K562 (cell line): ENCODE data around the gene PDE8B. TPM values are rescaled to one million over a fixed set of nuclear protein-coding genes. Genes with fewer than 3 reads are reported as not detected.

Experiments used
- ATAC-seq: fragments of 200-7000 bp; cut with Tn5 transposase; 3 replicates; pipeline ENCODE4 v1.9.1; 2020; ENCODE audit warnings: moderate library complexity
- BruUV-seq: library from RNA; stranded (reverse); fragments of 400-500 nt; replicated peaks from 2 replicates; lab custom pipeline; 2021; lab: Mats Ljungman, UMichigan
- CTCF ChIA-PET: fragments of 300-600 bp; formaldehyde crosslinking; extraction: SDS; loops from one replicate; lab custom pipeline; 2021; ENCODE audit warnings: low intra/inter-chr PET ratio; lab: Yijun Ruan, JAX
- POLR2A ChIA-PET: fragments of 300-600, 350-650 bp; sonication (Branson Sonifier 250); formaldehyde crosslinking; extraction: SDS; loops from one replicate; lab custom pipeline; 2021; ENCODE audit warnings: antibody characterized with exemption, inconsistent platforms; lab: Yijun Ruan, JAX
- DNase-seq, 4 experiments: peaks; one replicate each; pipeline versions ENCODE4 v3.0.0 to v3.0.0-alpha.2; 2011 to 2018; ENCODE audit warnings: low spot score in 3 of 4, mixed read lengths in 3 of 4; ENCODE audit errors: extremely low read depth in 1 of 4
- FAIRE-seq: peaks from 2 replicates; lab custom pipeline; 2011; peaks lifted over from hg19 to GRCh38; lab: Jason Lieb, UNC
- H2AFZ ChIP-seq: 2 replicates; pipeline ENCODE4 v1.6.0; 2011; ENCODE audit warnings: low read depth, low read length, control low read depth, inconsistent platforms
- H3K27ac ChIP-seq: fragments of 200-600 bp; 3 replicates; pipeline ENCODE4 v1.8.0; 2011; ENCODE audit warnings: low read depth, mild to moderate bottlenecking, control low read depth, inconsistent platforms, low read length, moderate library complexity, mixed read lengths; ENCODE audit errors: extremely low read depth
- H3K27me3 ChIP-seq, 2 experiments: fragments of 300-600 bp in 1 of 2; 2 replicates in 1 of 2; 3 replicates in 1 of 2; pipeline versions ENCODE4 v1.6.0 to v1.8.0; 2011; ENCODE audit warnings: inconsistent platforms in 2 of 2, low read length in 2 of 2, mild to moderate bottlenecking in 1 of 2, mixed read lengths in 1 of 2, moderate library complexity in 1 of 2; ENCODE audit not compliant: control insufficient read depth in 2 of 2, insufficient read depth in 2 of 2
- H3K36me3 ChIP-seq: fragments of 300-600 bp; 3 replicates; pipeline ENCODE4 v1.8.0; 2011; ENCODE audit warnings: mild to moderate bottlenecking, low read length, inconsistent platforms; ENCODE audit not compliant: control insufficient read depth, insufficient read depth
- H3K4me1 ChIP-seq, 2 experiments: fragments of 200-600 bp in 1 of 2; replicated peaks in 1 of 2; 2 replicates in 1 of 2; 3 replicates in 1 of 2; pipeline versions ENCODE4 v1.5.1 to v1.8.0; 2011; ENCODE audit warnings: inconsistent platforms in 2 of 2, low read length in 2 of 2, mild to moderate bottlenecking in 1 of 2, mixed read lengths in 1 of 2, moderate library complexity in 1 of 2; ENCODE audit not compliant: control insufficient read depth in 2 of 2, insufficient read depth in 2 of 2
- H3K4me2 ChIP-seq: 2 replicates; pipeline ENCODE4 v1.6.1; 2011; ENCODE audit warnings: low read length, control low read depth, inconsistent platforms, mixed read lengths; ENCODE audit not compliant: insufficient read depth
- H3K4me3 ChIP-seq: fragments of 200-600 bp; sonication (generic), shearing (Covaris generic); 2 replicates; pipeline ENCODE4 v1.5.1; 2016; ENCODE audit warnings: control low read depth, inconsistent platforms
- H3K79me2 ChIP-seq: fragments of 200-600 bp; 3 replicates; pipeline ENCODE4 v1.8.0; 2011; ENCODE audit warnings: low read length, inconsistent platforms; ENCODE audit not compliant: control insufficient read depth, insufficient read depth
- H3K9ac ChIP-seq, 2 experiments: 2 replicates each; pipeline versions ENCODE4 v1.6.0 to v1.6.1; 2011; ENCODE audit warnings: low read depth in 2 of 2, low read length in 2 of 2, control low read depth in 1 of 2, inconsistent platforms in 1 of 2, mild to moderate bottlenecking in 1 of 2, mixed read lengths in 1 of 2; ENCODE audit not compliant: insufficient read depth in 1 of 2
- H3K9me1 ChIP-seq: one replicate; pipeline ENCODE4 v1.6.0; 2011; ENCODE audit warnings: inconsistent platforms, mild to moderate bottlenecking, low read length, moderate library complexity; ENCODE audit not compliant: control insufficient read depth, insufficient read depth
- H3K9me3 ChIP-seq: replicated peaks from 2 replicates; pipeline ENCODE4 v1.5.1; 2011; ENCODE audit warnings: low read depth, low read length, inconsistent platforms; ENCODE audit not compliant: control insufficient read depth, insufficient read depth
- H4K20me1 ChIP-seq: replicated peaks from 2 replicates; pipeline ENCODE4 v1.6.1; 2011; ENCODE audit warnings: low read length, inconsistent platforms, mixed read lengths; ENCODE audit not compliant: control insufficient read depth, insufficient read depth
- FOS ChIP-seq: IDR thresholded peaks from 3 replicates; pipeline ENCODE4 v1.6.1; 2011; ENCODE audit not compliant: insufficient read length; ENCODE audit errors: extremely low read depth
- MYNN ChIP-seq, 2 experiments: sonication (generic); formaldehyde crosslinking in 1 of 2; IDR thresholded peaks; 2 replicates each; pipeline versions ENCODE4 v1.5.0 to v1.6.1; 2016 to 2020; ENCODE audit warnings: antibody characterized with exemption in 1 of 2, missing genetic modification reagents in 1 of 2
- PURB ChIP-seq: sonication (generic); formaldehyde crosslinking; IDR thresholded peaks from 2 replicates; pipeline ENCODE4 v1.9.0; 2021; ENCODE audit warnings: low read depth, mild to moderate bottlenecking, missing genetic modification reagents
- RAD21 ChIP-seq, 2 experiments: fragments of 250-450 bp in 1 of 2; fragments of 450-650 bp in 1 of 2; sonication (Bioruptor Pico) in 1 of 2; formaldehyde crosslinking in 1 of 2; IDR thresholded peaks in 1 of 2; conservative IDR thresholded peaks in 1 of 2; 2 replicates each; pipeline versions ENCODE4 v1.4.0 to v1.8.0; 2020 to 2022; ENCODE audit warnings: mild to moderate bottlenecking in 2 of 2, moderate library complexity in 1 of 2
- SMC3 ChIP-seq: conservative IDR thresholded peaks from 2 replicates; pipeline ENCODE4 v1.6.1; 2011; ENCODE audit warnings: low read depth, low read length, improper control_type of control experiment; ENCODE audit not compliant: insufficient read depth
- WGBS: fragments of 100-300 bp; shearing (Covaris generic); methylation state at CpG from one replicate; pipeline ENCODE4 v1.1.6; 2016; ENCODE audit warnings: low coverage, mixed read lengths; ENCODE audit not compliant: insufficient coverage; ENCODE audit errors: missing lambda C conversion rate; 5-methylcytosine and 5-hydroxymethylcytosine counted together
- in situ Hi-C: fragments of 300-500 bp; cut with MboI; formaldehyde crosslinking; loops from 4 replicates; pipeline ENCODE4 v1.15.0; 2018; ENCODE audit warnings: inconsistent platforms, mixed read lengths
- intact Hi-C: fragments of 100-400 bp; cut with micrococcal nuclease; formaldehyde crosslinking; loops from 2 replicates; pipeline ENCODE4 v1.14.2; 2022
- polyA plus RNA-seq, 8 experiments: library from polyadenylated mRNA; depleted of rRNA in 4 of 8; stranded (reverse) in 5 of 8; unstranded in 3 of 8; fragments of >200 nt; fragmentation: Nextera tagmentation in 2 of 8; fragmentation: Illumina TruSeq in 1 of 8; extraction: Ambion mirVana in 2 of 8; extraction: Trizol in 1 of 8; gene quantifications; 2 replicates each; pipeline versions ENCODE4 v1.2.1 to v1.2.3, GENCODE V29; 2011 to 2014; ENCODE audit warnings: inconsistent platforms in 1 of 8, missing spikeins in 1 of 8
- total RNA-seq, 7 experiments: library from RNA; depleted of rRNA in 6 of 7; stranded (reverse); fragments of >200 nt in 6 of 7; fragmentation: Illumina TruSeq in 2 of 7; extraction: Trizol in 2 of 7; gene quantifications; 2 replicates each; pipeline versions ENCODE4 v1.2.1 to v1.2.3, GENCODE V29; 2011 to 2021; ENCODE audit warnings: low replicate concordance in 1 of 7
- TF ChIP-seq, protein P1 (sequence below), 3 experiments: IDR thresholded peaks in 2 of 3; conservative IDR thresholded peaks in 1 of 3; 2 replicates each; pipeline ENCODE4 v1.5.1; 2011 to 2012; ENCODE audit warnings: low read length in 3 of 3, mild to moderate bottlenecking in 3 of 3, control low read depth in 2 of 3, improper control_type of control experiment in 1 of 3, inconsistent platforms in 1 of 3, low read depth in 1 of 3, mixed read lengths in 1 of 3, moderate library complexity in 1 of 3; ENCODE audit not compliant: insufficient read depth in 2 of 3

PDE8B gene
- total and polyA plus RNA-seq, 9 of the 15 experiments (the other 6 are each of a cell fraction or from before 2014, with no cell fraction given), result 0.15 to 0.28 TPM; not detected in 7

DNA sequence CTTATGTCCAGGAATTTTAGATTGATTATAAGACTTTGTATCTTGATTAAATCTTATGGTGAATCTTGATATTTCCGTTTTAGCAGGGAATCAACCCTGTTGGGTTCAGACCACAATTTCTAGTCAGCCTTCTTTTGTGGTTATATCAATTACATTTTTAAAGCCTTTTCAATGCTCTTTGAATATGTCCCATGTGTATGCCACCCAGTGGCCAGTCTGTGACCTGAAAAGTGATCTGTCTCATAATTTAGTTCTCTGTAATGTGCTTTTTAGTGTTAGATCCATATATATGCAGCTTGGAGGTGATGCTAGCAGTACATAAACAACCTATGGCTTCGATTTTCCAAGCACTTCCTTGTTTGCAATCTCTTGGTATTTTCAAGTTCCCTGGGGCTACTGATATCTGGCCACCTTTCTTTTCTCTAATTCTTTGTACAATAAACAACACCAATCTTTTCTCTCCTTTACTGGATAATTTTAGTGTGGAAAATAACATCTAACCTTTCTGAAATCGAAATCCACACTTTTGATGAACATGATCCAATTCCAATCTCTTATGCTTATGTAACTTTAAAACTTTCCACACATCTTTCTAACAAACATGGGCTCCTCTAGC is 28.8 kb downstream of the PDE8B start:
- no peaks in the 10 kb centered on the region for H3K9me3 ChIP-seq
- H3K4me1 ChIP-seq, result no peaks in the 10 kb centered on the region
- H4K20me1 ChIP-seq, result no peaks in the 10 kb centered on the region
- H3K9ac ChIP-seq, result no peak overlapping the region
- no peak overlapping the region for H3K4me3 ChIP-seq
- DNase-seq (peak in 1 of 4 experiments; percentile 8), ATAC-seq (peak; percentile 55; the same call in 1 of the 3 replicates), FAIRE-seq (no peak)
- no peak for TF ChIP-seq PURB
- TF ChIP-seq MYNN (IDR thresholded peaks at IDR 0.05), result no peak
- TF ChIP-seq MYNN (CRISPR knock-in tag; IDR thresholded peaks at IDR 0.05), result no peak
- TF ChIP-seq, protein P1, sequence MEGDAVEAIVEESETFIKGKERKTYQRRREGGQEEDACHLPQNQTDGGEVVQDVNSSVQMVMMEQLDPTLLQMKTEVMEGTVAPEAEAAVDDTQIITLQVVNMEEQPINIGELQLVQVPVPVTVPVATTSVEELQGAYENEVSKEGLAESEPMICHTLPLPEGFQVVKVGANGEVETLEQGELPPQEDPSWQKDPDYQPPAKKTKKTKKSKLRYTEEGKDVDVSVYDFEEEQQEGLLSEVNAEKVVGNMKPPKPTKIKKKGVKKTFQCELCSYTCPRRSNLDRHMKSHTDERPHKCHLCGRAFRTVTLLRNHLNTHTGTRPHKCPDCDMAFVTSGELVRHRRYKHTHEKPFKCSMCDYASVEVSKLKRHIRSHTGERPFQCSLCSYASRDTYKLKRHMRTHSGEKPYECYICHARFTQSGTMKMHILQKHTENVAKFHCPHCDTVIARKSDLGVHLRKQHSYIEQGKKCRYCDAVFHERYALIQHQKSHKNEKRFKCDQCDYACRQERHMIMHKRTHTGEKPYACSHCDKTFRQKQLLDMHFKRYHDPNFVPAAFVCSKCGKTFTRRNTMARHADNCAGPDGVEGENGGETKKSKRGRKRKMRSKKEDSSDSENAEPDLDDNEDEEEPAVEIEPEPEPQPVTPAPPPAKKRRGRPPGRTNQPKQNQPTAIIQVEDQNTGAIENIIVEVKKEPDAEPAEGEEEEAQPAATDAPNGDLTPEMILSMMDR (IDR thresholded peaks at IDR 0.05 in 2 of 3, conservative IDR thresholded peaks at IDR 0.05 in 1 of 3; ENCODE audit: insufficient read depth in 2 of 3, low read depth in 1 of 3, low read length in 3 of 3), result peak; percentile 28 to 44 (median 32); a peak in 4 of 6 replicates
- TF ChIP-seq SMC3, result 0 out of 2 replicates have a peak, but pooled peaks have one; percentile 21
- TF ChIP-seq FOS, result no peak
- peak; percentile 13 to 46; a peak in 2 of 4 replicates for TF ChIP-seq RAD21 (CRISPR knock-in tag; conservative IDR thresholded peaks at IDR 0.05 in 1 of 2, IDR thresholded peaks at IDR 0.05 in 1 of 2)
- no peaks in the 10 kb centered on the region for H3K36me3 ChIP-seq
- H3K9me1 ChIP-seq, result no peaks in the 10 kb centered on the region
- no peak overlapping the region for H3K4me2 ChIP-seq
- ChIA-PET POLR2A (interaction anchor here (0.6 kb wide), 1 partner anchor 110 kb away, joined by 4 read pairs; no protein-coding TSS in a partner anchor), CTCF (interaction anchor here (0.7 to 0.8 kb wide), 2 partner anchors 46 to 371 kb away, joined by 3 read pairs; no protein-coding TSS in a partner anchor)
- intact Hi-C loops, result no loop called here
- H3K79me2 ChIP-seq, result no peaks in the 10 kb centered on the region
- 2% methylated on average over 3 of the region's 3 CpGs for WGBS
- peaks cover 0 to 4% of the 10 kb centered on the region in 2 experiments; a peak in 1 of 5 replicates for H3K27me3 ChIP-seq
- no TSS peak for BruUV-seq
- H2AFZ ChIP-seq, result no peak overlapping the region
- no peak overlapping the region for H3K27ac ChIP-seq
- in situ Hi-C loops, result no loop called here
